ENCODE measurements around the gene ACTR2. TPM values are rescaled to one million over a fixed set of nuclear protein-coding genes. Genes with fewer than 3 reads are reported as not detected.

Gene ACTR2
- total and polyA plus RNA-seq, 7 donors = 38.9 to 99.0 (median 84.1) TPM

DNA sequence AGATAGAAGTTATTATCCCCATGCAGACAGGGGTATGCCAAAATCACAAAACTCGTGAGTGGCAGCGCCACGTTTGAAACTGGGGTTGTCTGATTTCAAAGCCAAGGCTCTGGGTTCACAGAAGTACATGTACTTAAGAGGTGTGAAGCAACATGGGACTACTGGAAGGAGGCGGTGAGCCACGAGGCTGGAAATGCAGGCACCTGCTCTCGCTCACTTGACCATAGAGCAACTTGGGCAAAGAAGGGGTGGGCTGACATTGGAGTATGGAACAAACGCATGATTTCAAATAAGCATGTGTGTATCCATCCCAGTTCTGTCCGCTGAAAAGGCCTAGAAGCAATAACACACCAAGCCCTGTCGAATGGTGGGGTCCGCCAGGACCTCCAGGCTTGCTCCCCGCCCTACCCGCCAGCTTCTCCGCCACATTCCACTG is 593 bp upstream of the ACTR2 start:
- Histone ChIP-seq H3K27ac (peak overlapping the region; percentile 100), H3K36me3 (ENCODE audit: insufficient read depth in 1 of 2, low read depth in 1 of 2) (peaks cover 0 to 6% of the 10 kb centered on the region in 2 donors), H3K4me3 (peak overlapping the region; percentile 99), H3K27me3 (ENCODE audit: insufficient read depth in 3 of 3, low read length in 2 of 3) (no peaks in the 10 kb centered on the region), H3K9me3 (no peaks in the 10 kb centered on the region), H3K4me1 (peaks cover 34% of the 10 kb centered on the region)
- 0 to 1% (median 0%) methylated on average over 13 of the region's 13 CpGs for WGBS, 3 donors
- peak; percentile 31 to 72 for DNase-seq
- TF ChIP-seq, protein P1, sequence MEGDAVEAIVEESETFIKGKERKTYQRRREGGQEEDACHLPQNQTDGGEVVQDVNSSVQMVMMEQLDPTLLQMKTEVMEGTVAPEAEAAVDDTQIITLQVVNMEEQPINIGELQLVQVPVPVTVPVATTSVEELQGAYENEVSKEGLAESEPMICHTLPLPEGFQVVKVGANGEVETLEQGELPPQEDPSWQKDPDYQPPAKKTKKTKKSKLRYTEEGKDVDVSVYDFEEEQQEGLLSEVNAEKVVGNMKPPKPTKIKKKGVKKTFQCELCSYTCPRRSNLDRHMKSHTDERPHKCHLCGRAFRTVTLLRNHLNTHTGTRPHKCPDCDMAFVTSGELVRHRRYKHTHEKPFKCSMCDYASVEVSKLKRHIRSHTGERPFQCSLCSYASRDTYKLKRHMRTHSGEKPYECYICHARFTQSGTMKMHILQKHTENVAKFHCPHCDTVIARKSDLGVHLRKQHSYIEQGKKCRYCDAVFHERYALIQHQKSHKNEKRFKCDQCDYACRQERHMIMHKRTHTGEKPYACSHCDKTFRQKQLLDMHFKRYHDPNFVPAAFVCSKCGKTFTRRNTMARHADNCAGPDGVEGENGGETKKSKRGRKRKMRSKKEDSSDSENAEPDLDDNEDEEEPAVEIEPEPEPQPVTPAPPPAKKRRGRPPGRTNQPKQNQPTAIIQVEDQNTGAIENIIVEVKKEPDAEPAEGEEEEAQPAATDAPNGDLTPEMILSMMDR (IDR thresholded peaks at IDR 0.05) = no peak
- intact Hi-C loops (cut with DNase I) = loop anchor here in 1 of 2 donors (1.0 to 5.0 kb wide), 2 partner anchors 97 to 165 kb away; partner anchors contain the start of gene RAB1A
- ATAC-seq = peak; percentile 51 to 78 (median 64)

DNA sequence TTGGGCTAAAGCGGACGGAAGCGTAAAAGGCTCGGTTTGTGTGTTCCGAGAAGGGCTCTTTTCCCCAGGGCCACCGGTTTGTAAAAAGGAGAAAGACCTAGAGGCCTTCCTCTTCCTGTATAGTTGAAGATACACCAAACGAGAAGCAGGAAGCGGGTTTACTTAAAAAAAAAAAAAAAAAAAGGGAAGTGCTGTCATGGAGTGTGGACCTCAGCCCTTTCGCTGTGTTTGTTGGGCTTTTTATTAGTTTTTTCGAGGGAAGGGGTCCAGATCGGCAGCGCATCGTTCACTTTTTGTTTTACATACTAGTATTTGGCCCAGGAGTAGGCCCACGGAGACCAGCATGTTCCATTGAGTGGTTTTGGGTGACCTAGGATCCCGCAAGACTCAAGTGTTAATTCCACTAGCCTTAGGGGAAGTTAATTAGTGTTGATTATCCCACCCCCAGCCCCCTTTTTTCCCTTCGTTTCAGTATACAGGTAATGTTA is 676 bp downstream of the ACTR2 start:
- peak; percentile 4 to 20 (median 16) for ATAC-seq
- Histone ChIP-seq H3K9me3 (no peaks in the 10 kb centered on the region), H3K36me3 (ENCODE audit: insufficient read depth in 1 of 2, low read depth in 1 of 2) (peaks cover 0 to 10% of the 10 kb centered on the region in 2 donors), H3K4me3 (peak overlapping the region; percentile 99), H3K27ac (peak overlapping the region; percentile 100), H3K27me3 (ENCODE audit: insufficient read depth in 3 of 3, low read length in 2 of 3) (no peaks in the 10 kb centered on the region), H3K4me1 (peaks cover 35% of the 10 kb centered on the region)
- DNase-seq = no peak
- 0 to 2% (median 1%) methylated on average over 16 of the region's 16 CpGs for WGBS, 3 donors
- intact Hi-C loops (cut with DNase I) = loop anchor here in 1 of 2 donors (5.0 kb wide), 1 partner anchor 166 kb away; no protein-coding TSS in a partner anchor
- TF ChIP-seq, protein P1 (IDR thresholded peaks at IDR 0.05) = no peak

DNA sequence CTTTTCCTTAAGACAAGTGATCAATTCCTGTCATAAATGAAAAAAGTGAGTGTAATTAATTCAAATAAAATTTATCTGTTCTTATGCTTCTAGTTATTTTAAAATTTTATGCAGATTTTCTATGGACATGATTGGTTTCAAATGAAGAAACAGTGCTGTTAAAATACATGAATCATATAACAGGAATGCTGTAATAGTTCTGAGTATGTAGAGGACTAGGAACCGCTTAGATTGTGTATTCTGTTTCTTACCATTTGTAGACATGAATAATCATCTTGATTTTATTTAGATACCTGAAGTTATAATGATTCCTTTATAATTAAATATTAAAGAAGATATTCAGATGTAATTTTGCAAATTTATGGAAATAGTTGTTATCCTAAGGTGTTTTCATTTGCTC is 3.5 kb downstream of the ACTR2 start:
- DNase-seq = no peak
- TF ChIP-seq, protein P1 (IDR thresholded peaks at IDR 0.05) = no peak
- Histone ChIP-seq H3K9me3 (no peaks in the 10 kb centered on the region), H3K36me3 (ENCODE audit: insufficient read depth in 1 of 2, low read depth in 1 of 2) (peaks cover 0 to 27% of the 10 kb centered on the region in 2 donors), H3K4me3 (no peak overlapping the region), H3K4me1 (peaks cover 42% of the 10 kb centered on the region), H3K27me3 (ENCODE audit: insufficient read depth in 3 of 3, low read length in 2 of 3) (no peaks in the 10 kb centered on the region), H3K27ac (no peak overlapping the region)
- intact Hi-C loops (cut with DNase I) = no loop called here
- no peak for ATAC-seq
- 85 to 93% (median 85%) methylated on average over 1 of the region's 1 CpG for WGBS, 3 donors

DNA sequence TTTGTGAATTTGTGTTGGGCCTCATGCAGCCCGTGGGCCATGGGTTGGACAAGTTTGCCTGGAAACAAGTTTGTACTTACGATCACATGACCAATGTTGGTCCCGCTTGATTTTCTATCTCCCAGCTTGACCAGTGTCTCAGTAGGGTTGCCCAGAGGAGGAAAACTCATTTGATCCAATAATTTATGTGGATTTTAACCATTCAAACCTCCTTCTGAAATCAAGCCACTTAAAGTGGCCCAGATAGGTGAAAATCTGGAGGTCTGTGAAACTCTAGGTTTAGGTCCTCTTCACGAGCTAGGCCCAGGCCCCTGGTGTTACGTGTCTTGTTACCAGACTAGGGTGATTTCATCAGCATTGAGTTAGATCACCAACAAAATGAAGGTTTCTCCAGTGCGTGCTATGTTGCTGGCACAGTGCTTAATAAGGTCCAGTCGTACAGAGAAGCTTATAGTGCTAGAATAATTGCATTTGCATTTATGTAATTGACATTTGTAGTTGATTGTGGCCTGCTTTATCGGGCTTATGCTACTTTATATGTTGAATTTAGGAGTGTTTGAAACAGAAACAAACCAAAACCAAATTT is 4.4 kb downstream of the ACTR2 start:
- ATAC-seq (no peak), DNase-seq (no peak)
- H3K9me3 ChIP-seq = no peaks in the 10 kb centered on the region
- no peaks in the 10 kb centered on the region for H3K27me3 ChIP-seq (ENCODE audit: insufficient read depth in 3 of 3, low read length in 2 of 3)
- H3K4me3 ChIP-seq = no peak overlapping the region
- TF ChIP-seq, protein P1 (IDR thresholded peaks at IDR 0.05) = no peak
- no peak overlapping the region for H3K27ac ChIP-seq
- peaks cover 0 to 27% of the 10 kb centered on the region in 2 donors for H3K36me3 ChIP-seq (ENCODE audit: insufficient read depth in 1 of 2, low read depth in 1 of 2)
- 75 to 88% (median 80%) methylated on average over 8 of the region's 8 CpGs for WGBS, 3 donors
- peaks cover 35% of the 10 kb centered on the region for H3K4me1 ChIP-seq
- intact Hi-C loops (cut with DNase I) = no loop called here

Measured in psoas muscle (tissue), 8 donors.